ENCODE measurements around the gene MMS22L. TPM values are rescaled to one million over a fixed set of nuclear protein-coding genes. Genes with fewer than 3 reads are reported as not detected.

Gene MMS22L
- total RNA-seq, 4 donors from 2014 or later = 8.6 to 13.5 (median 10.9) TPM

GRCh38 chr6:97186416-97186999 is 96.5 kb downstream of the MMS22L start:
- peak; percentile 72 to 76 for DNase-seq
- Histone ChIP-seq H3K4me1 (no peaks in the 10 kb centered on the region), H3K9me3 (no peaks in the 10 kb centered on the region), H3K27me3 (no peaks in the 10 kb centered on the region), H3K36me3 (no peaks in the 10 kb centered on the region), H3K4me3 (replicated peaks in 1 of 3) (no peak overlapping the region), H3K27ac (no peak overlapping the region)
- intact Hi-C loops (cut with DNase I) = loop anchor here (5.0 kb wide), 1 partner anchor 206 kb away; no protein-coding TSS in a partner anchor
- no peak for TF ChIP-seq POLR2A (IDR thresholded peaks at IDR 0.05)
- peak; percentile 60 to 87 (median 72) for TF ChIP-seq CTCF (IDR thresholded peaks at IDR 0.05)
- WGBS, 2 donors = 21 to 26% methylated on average over 3 of the region's 3 CpGs

- H3K27me3 ChIP-seq = no peaks in the 10 kb centered on the region
- WGBS, 2 donors = 97 to 99% methylated on average over 3 of the region's 3 CpGs
- no peaks in the 10 kb centered on the region for H3K9me3 ChIP-seq
- intact Hi-C loops (cut with DNase I) = no loop called here
- DNase-seq = no peak
- H3K4me3 ChIP-seq (replicated peaks in 1 of 3) = no peak overlapping the region
- no peaks in the 10 kb centered on the region for H3K36me3 ChIP-seq
- peaks cover 8 to 13% of the 10 kb centered on the region in 2 donors for H3K4me1 ChIP-seq
- no peak overlapping the region for H3K27ac ChIP-seq
- TF ChIP-seq CTCF (IDR thresholded peaks at IDR 0.05) = no peak
- no peak for TF ChIP-seq POLR2A (IDR thresholded peaks at IDR 0.05)
Observed at GRCh38 chr6:97177905-97178304, 105.1 kb downstream of the MMS22L start.

DNA sequence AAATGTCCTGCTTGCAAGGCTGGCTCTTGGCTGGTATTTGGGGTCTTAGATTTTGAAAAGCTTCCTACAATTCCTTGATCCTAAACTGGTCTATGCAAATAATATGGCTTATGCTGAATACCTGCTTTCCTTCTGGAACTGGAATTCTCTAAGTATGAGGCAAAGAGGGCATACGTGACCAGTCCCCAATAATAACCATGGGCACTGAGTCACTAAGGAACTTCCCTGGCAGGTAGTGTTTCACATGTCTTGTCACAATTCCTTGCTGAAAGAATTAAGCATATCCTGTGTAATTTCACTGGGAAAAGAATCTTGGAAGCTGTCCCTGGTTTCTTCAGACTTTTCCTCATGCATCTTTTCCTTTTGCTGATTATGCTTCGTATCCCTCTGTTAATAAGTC is 106.5 kb downstream of the MMS22L start:
- Histone ChIP-seq H3K4me1 (peaks cover 8 to 13% of the 10 kb centered on the region in 2 donors), H3K27ac (peak overlapping the region in 1 of 3 donors; percentile 24), H3K27me3 (no peaks in the 10 kb centered on the region), H3K4me3 (replicated peaks in 1 of 3) (no peak overlapping the region), H3K9me3 (no peaks in the 10 kb centered on the region), H3K36me3 (no peaks in the 10 kb centered on the region)
- no peak for DNase-seq
- WGBS, 2 donors = 71 to 78% methylated on average over 2 of the region's 2 CpGs
- intact Hi-C loops (cut with DNase I) = no loop called here
- TF ChIP-seq POLR2A (IDR thresholded peaks at IDR 0.05) (no peak), CTCF (IDR thresholded peaks at IDR 0.05) (no peak)

GRCh38 chr6:97175806-97176205 is 107.2 kb downstream of the MMS22L start:
- intact Hi-C loops (cut with DNase I) = no loop called here
- 50 to 61% methylated on average over 4 of the region's 4 CpGs for WGBS, 2 donors
- H3K36me3 ChIP-seq = no peaks in the 10 kb centered on the region
- no peaks in the 10 kb centered on the region for H3K9me3 ChIP-seq
- no peak for DNase-seq
- no peaks in the 10 kb centered on the region for H3K27me3 ChIP-seq
- TF ChIP-seq CTCF (IDR thresholded peaks at IDR 0.05) (no peak), POLR2A (IDR thresholded peaks at IDR 0.05) (no peak)
- peak overlapping the region in 1 of 3 donors; percentile 24 for H3K27ac ChIP-seq
- peaks cover 8 to 13% of the 10 kb centered on the region in 2 donors for H3K4me1 ChIP-seq
- no peak overlapping the region for H3K4me3 ChIP-seq (replicated peaks in 1 of 3)

DNA sequence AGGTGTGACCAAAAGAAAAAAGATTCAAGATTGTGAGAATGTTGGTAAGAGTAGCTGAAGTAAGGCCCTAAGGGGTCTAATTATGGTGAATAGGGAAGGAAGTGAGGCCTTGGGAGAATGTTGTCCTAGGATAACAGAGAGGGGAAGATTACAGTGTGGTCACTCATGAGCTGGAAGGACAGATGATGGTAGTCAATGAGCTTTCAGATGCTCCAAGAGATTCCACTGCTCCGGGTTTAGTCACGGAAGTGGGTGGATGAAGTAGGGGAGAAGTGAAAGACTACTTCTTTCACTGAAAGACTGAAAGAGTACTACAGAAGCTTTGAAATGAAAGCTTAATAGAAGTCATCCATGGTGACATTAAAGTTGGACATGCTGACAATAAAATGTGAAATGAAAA is 108.5 kb downstream of the MMS22L start:
- TF ChIP-seq POLR2A (IDR thresholded peaks at IDR 0.05) (no peak), CTCF (IDR thresholded peaks at IDR 0.05) (no peak)
- Histone ChIP-seq H3K36me3 (no peaks in the 10 kb centered on the region), H3K4me1 (peaks cover 8 to 13% of the 10 kb centered on the region in 2 donors), H3K4me3 (replicated peaks in 1 of 3) (no peak overlapping the region), H3K27me3 (no peaks in the 10 kb centered on the region), H3K27ac (no peak overlapping the region), H3K9me3 (no peaks in the 10 kb centered on the region)
- intact Hi-C loops (cut with DNase I) = no loop called here
- DNase-seq = no peak
- 95 to 96% methylated on average over 2 of the region's 2 CpGs for WGBS, 2 donors

Measured in thyroid gland (tissue), 4 donors.